HG03354 (cell line): ENCODE results near the gene PTPRN2.
"Not testable (repeated sequence)": the region's sequence is repeated elsewhere in the genome, so short reads cannot be mapped to it uniquely, and the experiment has no call there.

ENCODE experiments used
- ATAC-seq: cut with Tn5 transposase; IDR thresholded peaks from one replicate; pipeline ENCODE4 v1.9.1; 2021; ENCODE audit warnings: mild to moderate bottlenecking; ENCODE audit not compliant: unreplicated experiment, poor library complexity, severe bottlenecking

The PTPRN2 gene

DNA sequence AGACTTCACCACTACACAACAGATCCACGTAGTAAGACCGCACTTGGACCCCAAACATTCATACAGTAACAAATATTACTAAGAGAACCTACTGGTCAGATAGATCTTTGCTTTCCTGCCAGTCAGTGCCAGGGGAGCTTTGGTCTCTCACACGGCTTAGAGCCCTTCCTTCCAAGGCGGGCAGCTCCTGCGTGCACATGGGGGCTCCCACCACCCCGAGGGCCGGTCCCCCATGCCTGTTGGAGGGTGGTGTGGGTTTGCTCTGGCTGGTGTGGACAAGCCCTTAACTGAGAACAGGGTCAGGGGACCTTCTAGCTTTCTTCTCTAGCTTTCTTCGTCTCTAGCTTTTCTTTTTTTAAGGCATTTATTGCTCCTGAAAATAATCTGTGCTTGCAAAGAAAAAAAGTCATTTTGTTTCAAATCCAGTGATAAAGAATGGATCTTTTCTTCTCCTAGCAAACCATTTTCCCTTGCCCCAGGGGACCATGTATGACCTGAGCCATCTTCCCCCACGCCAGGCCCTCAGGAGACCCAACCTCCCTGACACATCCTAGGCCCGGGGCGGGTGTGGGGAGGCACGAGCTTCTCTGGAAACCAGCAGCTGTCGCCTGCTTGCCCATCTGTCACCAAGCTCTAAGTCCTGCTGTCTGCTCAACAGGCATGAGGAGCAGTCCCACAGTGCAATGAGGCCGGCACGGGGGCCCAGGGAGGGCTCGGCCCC, 591.1 kb downstream of the PTPRN2 start:
- ATAC-seq = no peak

DNA sequence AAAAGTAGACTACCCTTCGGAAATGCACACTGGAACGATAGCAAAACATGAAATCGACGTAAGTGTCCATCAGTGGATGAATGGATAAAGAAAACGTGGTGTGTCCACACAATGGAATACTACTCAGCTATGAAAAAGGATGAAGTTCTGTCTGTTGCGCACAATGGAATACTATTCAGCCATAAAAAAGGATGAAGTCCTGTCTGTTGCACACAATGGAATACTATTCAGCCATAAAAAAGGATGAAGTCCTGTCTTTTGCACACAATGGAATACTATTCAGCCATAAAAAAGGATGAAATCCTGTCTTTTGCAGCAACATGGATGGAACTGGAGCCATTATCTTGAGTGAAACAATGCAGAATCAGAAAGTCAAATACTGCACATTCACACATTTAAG, 591.8 kb downstream of the PTPRN2 start:
- no peak for ATAC-seq

DNA sequence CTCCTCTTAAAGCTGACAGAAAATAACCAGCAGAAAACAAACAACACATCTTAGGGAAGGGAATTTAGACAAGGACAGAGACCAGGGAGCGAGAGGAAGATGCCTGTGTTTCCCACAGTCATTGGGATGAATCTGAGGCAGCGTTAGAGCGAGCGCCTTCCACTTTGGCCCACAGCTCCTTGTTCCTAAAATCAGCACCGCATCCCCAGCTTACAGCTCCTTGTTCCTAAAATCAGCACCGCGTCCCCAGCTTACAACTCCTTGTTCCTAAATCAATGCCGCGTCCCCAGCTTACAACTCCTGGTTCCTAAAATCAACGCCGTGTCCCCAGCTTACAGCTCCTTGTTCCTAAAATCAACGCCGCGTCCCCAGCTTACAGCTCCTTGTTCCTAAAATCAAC, 593.3 kb downstream of the PTPRN2 start:
- no peak for ATAC-seq

DNA sequence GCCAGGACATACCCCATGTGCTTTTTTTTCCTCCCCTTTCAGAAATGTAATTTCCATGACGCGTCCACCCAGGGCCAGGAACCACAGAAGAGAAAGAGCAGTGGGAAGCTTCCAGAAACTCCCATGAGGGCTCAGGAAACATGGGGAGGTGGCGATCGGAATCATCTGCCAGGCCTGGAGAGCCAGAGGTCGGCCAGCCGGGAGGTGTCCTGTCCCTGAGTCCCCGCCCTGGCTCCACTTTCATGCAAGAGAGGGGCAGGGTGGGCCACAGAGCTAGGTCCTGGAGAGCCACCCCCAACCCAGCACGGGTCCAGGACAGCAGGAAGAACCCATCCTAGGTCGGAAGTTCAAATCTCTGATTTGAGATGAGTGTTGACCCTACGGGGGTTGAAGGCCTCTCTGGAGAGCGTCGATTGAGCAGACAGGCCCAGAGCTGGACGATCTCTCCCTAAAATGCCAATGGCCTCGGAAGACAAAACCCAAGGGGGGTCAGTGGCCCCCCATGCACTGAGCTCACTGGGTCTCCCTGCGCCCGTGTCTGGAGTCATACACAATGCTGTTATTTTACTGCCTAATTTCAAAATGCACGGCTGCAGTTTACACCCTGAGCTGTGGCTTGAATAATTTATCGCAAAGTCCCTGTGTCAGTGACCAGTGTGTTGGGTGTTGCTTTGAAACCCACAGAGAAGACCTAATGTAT, 594.1 kb downstream of the PTPRN2 start:
- ATAC-seq = no peak

DNA sequence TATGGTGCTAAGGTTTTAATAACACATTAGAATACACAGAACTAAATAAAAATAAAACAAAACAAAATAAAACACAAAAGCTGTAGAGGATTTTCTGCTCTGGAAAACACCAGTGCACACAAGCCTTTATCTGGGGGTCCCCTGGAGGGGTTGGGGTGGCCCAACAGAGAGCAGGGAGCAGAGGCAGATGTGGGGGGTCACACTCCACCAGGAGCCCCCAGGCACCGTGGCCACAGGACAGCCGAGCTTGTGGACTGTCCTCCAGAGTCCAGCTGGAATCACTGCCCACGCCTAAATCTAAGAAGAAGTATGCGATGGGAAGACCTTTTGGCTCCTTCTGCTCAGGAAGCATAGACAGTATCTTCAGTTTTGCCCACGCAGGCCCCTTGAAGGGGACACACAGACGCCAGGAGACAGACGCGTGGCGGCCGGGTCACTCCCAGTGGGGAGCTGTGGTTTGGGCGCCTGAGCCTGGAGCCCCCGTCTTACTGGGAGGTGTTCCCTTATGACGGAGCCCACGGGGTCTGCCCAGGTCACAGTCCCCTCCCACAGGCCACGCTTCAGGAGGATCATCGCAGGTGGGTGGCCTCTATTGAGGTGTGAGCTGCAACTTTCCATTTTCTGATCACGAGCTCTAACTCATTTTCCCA, 595.0 kb downstream of the PTPRN2 start:
- ATAC-seq = no peak

DNA sequence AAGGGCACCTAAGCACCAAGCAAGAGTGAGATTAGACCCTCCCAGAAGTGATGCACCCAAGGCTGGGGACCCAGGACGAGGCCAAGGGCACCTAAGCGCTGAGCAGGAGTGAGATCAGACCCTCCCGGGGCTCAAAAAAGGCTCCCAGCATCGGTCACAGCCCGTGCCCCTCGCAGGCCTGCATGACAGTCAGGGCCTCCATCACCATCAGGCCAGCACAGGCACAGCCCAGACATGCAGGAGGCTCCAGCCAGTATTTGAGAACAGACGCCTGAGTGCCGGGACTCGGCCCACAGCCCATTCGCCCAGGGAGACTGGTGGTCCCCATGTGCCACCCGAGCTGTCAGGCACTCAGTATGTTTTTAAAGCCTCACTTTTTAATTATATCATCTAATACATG, 595.9 kb downstream of the PTPRN2 start:
- ATAC-seq = no peak

DNA sequence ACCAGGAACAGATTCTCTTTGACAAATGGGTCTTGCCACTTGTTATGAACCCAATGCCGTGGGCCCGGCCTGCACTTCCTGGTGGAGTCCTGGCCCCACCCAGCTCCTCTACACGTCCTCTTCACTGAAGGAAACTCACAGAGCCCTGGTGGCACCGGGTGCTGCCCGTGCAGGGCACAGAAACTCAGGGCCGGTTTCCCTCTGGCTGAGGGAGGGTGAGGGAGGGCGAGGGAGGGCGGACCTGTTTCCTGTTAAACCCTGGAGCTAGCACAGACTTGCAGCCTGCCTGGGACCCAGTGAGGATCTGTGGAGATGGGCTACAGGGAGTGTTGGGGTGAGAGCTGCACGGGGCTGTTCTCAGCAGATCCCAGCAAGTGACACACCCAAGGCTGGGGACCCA, 596.3 kb downstream of the PTPRN2 start:
- ATAC-seq = no peak

DNA sequence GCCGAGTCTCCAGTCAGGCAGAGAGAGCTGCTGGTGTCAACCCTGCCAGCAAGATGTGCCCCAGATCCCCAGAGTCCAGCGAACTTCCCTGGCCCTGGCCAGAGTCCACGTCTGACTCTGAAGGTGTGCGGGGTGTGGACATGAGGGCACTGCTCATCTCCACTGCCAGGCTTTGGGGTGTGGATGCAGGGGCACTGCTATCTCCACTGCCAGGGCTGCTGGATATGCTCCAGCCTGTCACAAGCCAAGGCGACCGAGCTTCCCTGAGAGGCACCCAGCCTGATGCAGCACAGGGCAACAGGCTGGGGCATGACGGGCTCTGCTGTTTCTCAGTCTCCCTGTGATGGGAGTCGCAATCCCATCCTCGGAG, 596.8 kb downstream of the PTPRN2 start:
- no peak for ATAC-seq

DNA sequence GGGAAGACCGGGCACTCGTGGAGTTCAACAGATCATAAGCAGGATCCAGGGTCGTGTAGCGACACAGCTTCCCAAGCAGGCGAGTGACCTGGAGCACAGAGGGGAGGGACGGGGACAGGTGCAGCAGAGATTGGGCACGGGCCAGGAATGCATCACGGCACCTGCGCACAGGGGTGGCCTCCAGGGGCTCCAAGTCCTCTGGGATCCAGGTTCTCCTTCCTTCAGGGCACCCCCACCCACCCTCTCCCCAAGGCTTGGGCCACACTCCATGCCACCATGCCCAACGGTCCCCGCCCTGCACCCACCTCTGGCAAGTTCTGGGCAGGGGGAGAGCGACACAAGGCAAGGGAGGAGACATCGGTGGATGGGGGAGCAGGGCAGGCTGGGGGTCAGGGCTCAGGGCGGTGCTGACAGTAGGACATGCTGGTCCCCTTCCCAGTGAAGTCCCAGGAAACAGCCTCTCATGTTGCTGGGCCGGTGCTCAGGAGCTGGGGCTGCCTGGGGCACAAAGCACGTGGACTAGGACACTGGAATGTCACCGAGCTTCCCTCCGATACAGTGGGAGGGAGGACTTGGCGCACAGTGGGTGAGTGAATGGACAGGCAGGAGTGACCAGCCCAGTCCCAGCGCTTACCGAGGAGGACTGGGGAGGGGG, 597.3 kb downstream of the PTPRN2 start:
- ATAC-seq = no peak

DNA sequence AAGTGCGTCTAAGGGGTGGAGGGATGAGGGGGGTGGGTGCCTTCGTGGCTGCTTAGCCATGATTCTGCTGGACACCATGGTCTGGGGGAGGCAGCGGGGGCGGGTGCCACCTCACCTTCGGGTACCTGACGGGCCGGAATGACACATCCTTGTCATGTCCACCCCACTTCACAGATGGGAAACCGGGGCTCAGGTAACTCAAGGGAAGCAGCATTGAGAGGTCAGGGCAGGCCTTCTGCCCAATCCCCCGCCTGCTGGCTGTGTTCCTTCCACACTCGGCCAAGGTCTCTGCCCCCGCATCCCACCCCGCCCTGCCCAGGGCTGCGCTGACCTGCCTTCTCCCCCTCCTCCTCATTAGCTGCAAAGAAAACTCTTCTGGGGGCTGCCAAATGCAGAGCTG, 598.0 kb downstream of the PTPRN2 start:
- ATAC-seq = no peak

DNA sequence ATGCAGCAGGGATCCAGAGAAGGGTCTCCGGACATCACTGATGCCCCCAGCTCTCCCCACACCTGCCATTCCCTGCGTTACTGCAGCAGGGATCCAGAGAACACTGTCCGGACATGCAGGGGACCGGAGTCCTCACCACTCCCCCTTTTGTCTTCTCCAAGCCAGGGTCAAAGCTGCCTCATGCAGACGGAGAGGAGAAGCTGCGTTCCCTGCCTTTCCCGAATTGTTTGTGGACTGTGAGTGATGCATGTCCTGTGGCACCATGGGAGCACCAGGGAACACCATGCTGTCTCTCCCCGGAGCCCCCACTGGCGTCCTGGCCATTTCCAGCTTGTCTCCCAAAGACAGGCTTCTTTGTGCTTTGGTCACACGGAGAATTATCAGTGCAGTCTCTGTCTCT, 599.7 kb downstream of the PTPRN2 start:
- ATAC-seq = no peak

DNA sequence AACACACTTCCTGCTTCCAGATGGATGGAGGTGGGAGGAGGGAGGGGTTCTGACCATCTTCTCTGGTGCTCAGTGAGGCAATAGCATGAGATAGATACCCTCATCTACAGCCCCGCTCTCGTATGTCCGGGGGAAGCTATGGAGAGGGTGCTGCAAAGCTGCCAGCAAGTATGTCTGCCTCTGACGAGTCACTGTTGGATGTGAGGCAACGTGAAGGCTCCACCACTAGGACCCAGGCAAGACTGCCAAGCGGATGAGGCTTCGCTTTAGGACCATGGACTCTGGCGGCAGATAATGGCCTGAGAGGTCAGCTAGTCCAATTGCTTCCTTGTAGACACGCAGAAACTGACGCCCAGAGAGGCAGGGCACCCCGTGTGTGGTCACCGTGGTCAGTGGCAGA, 601.6 kb downstream of the PTPRN2 start:
- no peak for ATAC-seq

DNA sequence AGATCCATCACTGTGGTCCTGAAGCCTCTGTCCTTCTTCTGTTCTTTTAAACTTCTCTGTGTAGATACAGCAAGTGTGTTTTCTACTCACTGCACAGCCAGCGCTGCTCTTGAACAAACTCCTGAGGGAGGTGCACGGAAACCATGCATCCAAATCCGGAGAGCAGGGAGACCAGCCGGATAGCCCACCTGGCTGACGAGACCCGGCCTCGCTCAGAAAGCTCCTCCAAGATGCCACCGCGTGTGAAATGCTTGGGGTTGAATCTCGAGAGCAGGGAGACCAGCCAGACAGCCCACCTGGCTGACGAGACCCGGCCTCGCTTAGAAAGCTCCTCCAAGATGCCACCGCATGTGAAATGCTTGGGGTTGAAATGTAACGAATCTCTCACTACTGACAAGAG, 602.0 kb downstream of the PTPRN2 start:
- no peak for ATAC-seq

DNA sequence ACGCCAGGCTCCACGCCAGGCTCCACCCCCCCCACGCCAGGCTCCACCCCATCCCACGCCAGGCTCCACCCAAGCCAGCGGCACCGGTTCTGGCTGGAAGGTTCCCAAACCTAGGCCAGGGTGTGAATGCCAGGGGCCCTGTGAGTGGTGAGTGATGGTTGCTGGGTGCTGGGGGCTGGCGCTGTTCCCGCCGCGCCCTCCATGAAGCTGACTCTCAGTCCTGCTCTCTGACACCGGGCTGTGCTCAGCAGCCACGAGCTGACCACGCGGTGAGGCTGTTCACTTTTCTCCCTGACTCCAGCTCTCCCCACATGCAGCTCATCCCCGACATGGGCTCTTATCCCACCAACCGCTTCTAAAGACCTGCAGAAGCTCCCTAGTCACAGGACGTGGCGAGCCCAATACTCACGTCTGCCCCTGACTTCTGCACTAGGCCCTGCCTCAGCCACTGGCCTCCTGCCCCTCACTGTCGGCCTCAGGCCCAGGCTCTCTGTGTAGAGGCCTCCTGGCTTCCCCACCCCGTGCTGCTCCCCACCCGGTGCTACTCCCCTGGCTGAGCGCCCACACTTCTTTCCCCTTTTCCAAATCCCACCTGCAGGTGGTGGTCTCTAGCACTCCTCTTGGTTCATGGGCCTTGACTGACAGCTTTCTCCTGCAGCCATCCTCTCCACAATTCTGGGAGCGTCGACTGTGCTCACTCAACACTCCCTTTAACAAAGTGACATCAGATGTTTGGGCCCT, 603.0 kb downstream of the PTPRN2 start:
- no peak for ATAC-seq

DNA sequence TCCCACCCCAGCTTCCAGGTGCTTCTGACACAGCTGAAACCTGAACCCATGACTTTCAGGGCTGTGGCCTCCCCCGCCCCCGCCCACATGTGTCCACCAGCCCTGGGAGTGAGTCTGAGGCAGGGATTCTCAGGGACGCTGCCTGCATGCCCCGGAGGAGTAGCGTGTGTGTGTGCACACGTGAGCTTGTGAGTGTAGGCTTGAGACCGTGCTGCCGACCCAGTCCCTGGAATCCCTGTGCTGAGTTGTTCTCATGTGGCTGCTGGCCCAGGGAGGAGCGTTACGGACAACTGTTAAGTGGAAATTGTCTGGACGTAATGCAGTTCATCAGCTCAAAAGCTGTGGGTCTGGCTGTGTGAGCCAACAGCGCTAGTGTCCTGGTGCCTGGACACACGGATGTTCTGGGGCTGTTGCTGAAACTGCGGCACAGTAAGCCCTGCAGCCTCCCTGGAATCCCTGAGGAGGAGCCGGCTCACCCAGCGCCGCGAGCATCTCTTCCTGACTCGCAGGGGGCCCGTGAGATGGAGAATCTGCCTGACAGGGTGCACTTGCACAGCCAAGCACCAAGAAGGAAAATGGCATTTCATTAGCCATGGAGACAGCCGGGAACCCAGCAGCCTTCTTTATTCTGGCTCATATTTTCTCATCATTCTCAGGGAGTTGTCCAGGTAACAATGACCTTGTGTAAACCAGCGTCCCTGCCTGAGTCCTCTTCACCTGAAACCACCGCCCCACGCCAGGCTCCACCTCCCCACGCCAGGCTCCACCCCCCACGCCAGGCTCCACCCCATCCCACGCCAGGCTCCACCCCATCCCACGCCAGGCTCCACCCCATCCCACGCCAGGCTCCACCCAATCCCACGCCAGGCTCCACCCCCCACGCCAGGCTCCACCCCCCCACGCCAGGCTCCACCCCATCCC, 603.9 kb downstream of the PTPRN2 start:
- ATAC-seq = no peak

DNA sequence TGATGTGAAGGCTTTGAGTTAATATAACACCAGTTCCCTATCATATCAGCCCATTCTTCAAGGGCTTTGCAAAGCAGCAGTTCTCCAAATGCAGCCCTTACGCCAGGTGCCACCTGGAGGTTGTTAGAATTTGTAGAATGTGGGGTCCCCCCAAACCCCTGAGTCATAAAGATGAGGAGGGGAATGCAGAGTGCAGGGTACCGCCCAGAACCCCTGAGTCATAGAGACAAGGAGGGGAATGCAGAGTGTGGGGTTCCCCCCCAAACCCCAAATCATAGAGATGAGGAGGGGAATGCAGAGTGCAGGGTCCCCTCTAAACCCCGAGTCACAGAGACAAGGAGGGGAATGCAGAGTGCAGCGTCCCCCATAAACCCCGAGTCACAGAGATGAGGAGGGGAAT, 605.8 kb downstream of the PTPRN2 start:
- no peak for ATAC-seq

DNA sequence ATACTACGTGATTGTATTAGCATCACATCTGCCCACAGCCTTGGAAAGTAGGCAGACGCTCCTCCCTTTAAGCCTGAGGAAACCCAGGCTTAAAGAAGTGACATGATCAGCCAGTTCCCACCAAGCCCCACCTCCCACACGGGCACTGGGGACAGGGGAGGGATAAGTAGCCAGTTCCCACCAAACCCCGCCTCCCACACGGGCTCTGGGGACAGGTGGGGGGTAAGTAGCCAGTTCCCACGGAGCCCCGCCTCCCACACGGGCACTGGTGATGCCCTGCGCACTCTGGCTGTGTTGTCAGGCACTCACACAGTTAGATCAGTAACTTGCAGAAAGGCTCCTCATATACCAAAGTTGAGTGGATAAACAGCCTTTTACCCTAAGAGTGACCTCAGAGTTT, 606.8 kb downstream of the PTPRN2 start:
- no peak for ATAC-seq

DNA sequence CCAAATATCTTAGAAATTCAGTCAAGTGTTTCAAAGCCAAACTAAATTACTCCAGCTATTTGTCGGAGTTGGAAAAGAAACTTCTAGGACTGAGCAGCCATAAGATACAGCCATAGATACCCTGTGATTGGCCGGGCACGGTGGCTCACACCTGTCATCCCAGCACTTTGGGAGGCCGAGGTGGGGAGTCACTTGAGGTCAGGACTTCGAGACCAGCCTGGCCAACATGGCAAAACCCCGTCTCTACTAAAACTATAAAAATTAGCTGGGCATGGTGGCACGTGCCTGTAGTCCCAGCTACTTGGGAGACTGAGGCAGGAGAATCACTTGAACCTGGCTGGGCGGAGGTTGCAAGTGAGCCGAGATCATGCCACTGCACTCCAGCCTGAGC, 607.3 kb downstream of the PTPRN2 start:
- ATAC-seq = not testable (repeated sequence)
